Activated CD4-positive, CD25-positive, alpha-beta regulatory T cell treated with anti-CD3 and anti-CD28 coated beads, Interleukin-2, amount 50 U/mL, for 24 hours (primary cell): ENCODE measurements around the gene RASSF5.

ENCODE experiments used
- ATAC-seq, 2 donors: fragments of 150-1000 bp; cut with Tn5 transposase; one replicate each; pipeline ENCODE4 v1.10.0; 2021; ENCODE audit warnings: mild to moderate bottlenecking in 1 of 2, moderate library complexity in 1 of 2

Gene RASSF5

GRCh38 chr1:206551296-206551985 lies 44.1 kb downstream of the RASSF5 start:
- no peak for ATAC-seq

- ATAC-seq, result peak; percentile 91 to 92
These were observed 44.6 kb downstream of the RASSF5 start for GRCh38 chr1:206551986-206552326.

- no peak for ATAC-seq
These were observed 46.9 kb downstream of the RASSF5 start for GRCh38 chr1:206554211-206554610.

- no peak for ATAC-seq
These were observed 47.6 kb downstream of the RASSF5 start for GRCh38 chr1:206554701-206555472.

- ATAC-seq, result no peak
These were observed 48.2 kb downstream of the RASSF5 start for GRCh38 chr1:206555473-206555935.

- ATAC-seq, result peak; percentile 69 to 70
These were observed 48.9 kb downstream of the RASSF5 start for GRCh38 chr1:206556047-206556749.

- ATAC-seq, result peak; percentile 47 to 48
These were observed 49.7 kb downstream of the RASSF5 start for GRCh38 chr1:206556750-206557635.

- no peak for ATAC-seq
These were observed 50.5 kb downstream of the RASSF5 start for GRCh38 chr1:206557636-206558473.

GRCh38 chr1:206558794-206559671 lies 51.7 kb downstream of the RASSF5 start:
- ATAC-seq, result no peak

GRCh38 chr1:206559672-206559995 lies 52.3 kb downstream of the RASSF5 start:
- no peak for ATAC-seq

- ATAC-seq, result no peak
These were observed 52.8 kb downstream of the RASSF5 start for GRCh38 chr1:206560007-206560716.

GRCh38 chr1:206563367-206564207 lies 56.3 kb downstream of the RASSF5 start:
- ATAC-seq, result peak; percentile 8 to 9

- ATAC-seq, result no peak
These were observed 58.7 kb downstream of the RASSF5 start for GRCh38 chr1:206565995-206566394.

- ATAC-seq, result no peak
These were observed 59.7 kb downstream of the RASSF5 start for GRCh38 chr1:206566999-206567398.

GRCh38 chr1:206568256-206568655 lies 60.9 kb downstream of the RASSF5 start:
- ATAC-seq, result peak; percentile 68 to 70

GRCh38 chr1:206568779-206569352 lies 61.5 kb downstream of the RASSF5 start:
- peak; percentile 24 to 44 for ATAC-seq

GRCh38 chr1:206569556-206569955 lies 62.2 kb downstream of the RASSF5 start:
- no peak for ATAC-seq

- peak; percentile 12 to 27 for ATAC-seq
These were observed 63.2 kb downstream of the RASSF5 start for GRCh38 chr1:206570529-206570928.

- ATAC-seq, result no peak
These were observed 65.5 kb downstream of the RASSF5 start for GRCh38 chr1:206572835-206573234.
